KMS-11 (cell line): ENCODE measurements around the gene PRKCE.

Source experiments
- H2AFZ ChIP-seq: fragments of 200-600 bp; sonication (generic); 2 replicates; pipeline ENCODE4 v1.6.1; 2016; ENCODE audit warnings: antibody characterized with exemption, mixed run types, low read depth
- H3K27ac ChIP-seq: fragments of 200-600 bp; sonication (generic); 2 replicates; pipeline ENCODE4 v1.6.1; 2016; ENCODE audit warnings: mild to moderate bottlenecking, mixed run types
- H3K27me3 ChIP-seq: fragments of 200-600 bp; sonication (generic); 2 replicates; pipeline ENCODE4 v1.6.1; 2017; ENCODE audit warnings: mild to moderate bottlenecking, low read depth, mixed run types, moderate library complexity; ENCODE audit not compliant: insufficient read depth
- H3K36me3 ChIP-seq: fragments of 200-600 bp; sonication (generic); 2 replicates; pipeline ENCODE4 v1.6.1; 2017; ENCODE audit warnings: mild to moderate bottlenecking, mixed run types; ENCODE audit not compliant: insufficient read depth
- H3K4me1 ChIP-seq: fragments of 200-600 bp; sonication (generic); 2 replicates; pipeline ENCODE4 v1.6.1; 2016; ENCODE audit warnings: mild to moderate bottlenecking, low read depth, mixed run types; ENCODE audit not compliant: poor library complexity, severe bottlenecking
- H3K4me2 ChIP-seq: fragments of 200-600 bp; sonication (generic); 2 replicates; pipeline ENCODE4 v1.7.0; 2016; ENCODE audit warnings: mild to moderate bottlenecking, mixed run types
- H3K4me3 ChIP-seq: fragments of 200-600 bp; sonication (generic); IDR thresholded peaks from 2 replicates; pipeline ENCODE4 v1.6.1; 2017; ENCODE audit warnings: low read depth, low read length, mixed read lengths; ENCODE audit not compliant: insufficient read depth
- H3K79me2 ChIP-seq: fragments of 200-600 bp; sonication (generic); 2 replicates; pipeline ENCODE4 v1.6.1; 2016; ENCODE audit warnings: low read depth, mixed run types; ENCODE audit not compliant: insufficient read depth
- H3K9ac ChIP-seq: fragments of 200-600 bp; sonication (generic); 2 replicates; pipeline ENCODE4 v1.6.1; 2016; ENCODE audit warnings: mild to moderate bottlenecking, mixed run types
- H4K20me1 ChIP-seq: fragments of 200-600 bp; sonication (generic); 2 replicates; pipeline ENCODE4 v1.6.1; 2016; ENCODE audit warnings: mild to moderate bottlenecking, mixed run types; ENCODE audit not compliant: insufficient read depth
- TF ChIP-seq, protein P1 (sequence below): fragments of 200-600 bp; sonication (generic); conservative IDR thresholded peaks from 2 replicates; pipeline ENCODE4 v1.6.1; 2017; ENCODE audit warnings: low read depth, mild to moderate bottlenecking, antibody characterized with exemption, low read length, moderate library complexity, mixed read lengths

Gene PRKCE

DNA sequence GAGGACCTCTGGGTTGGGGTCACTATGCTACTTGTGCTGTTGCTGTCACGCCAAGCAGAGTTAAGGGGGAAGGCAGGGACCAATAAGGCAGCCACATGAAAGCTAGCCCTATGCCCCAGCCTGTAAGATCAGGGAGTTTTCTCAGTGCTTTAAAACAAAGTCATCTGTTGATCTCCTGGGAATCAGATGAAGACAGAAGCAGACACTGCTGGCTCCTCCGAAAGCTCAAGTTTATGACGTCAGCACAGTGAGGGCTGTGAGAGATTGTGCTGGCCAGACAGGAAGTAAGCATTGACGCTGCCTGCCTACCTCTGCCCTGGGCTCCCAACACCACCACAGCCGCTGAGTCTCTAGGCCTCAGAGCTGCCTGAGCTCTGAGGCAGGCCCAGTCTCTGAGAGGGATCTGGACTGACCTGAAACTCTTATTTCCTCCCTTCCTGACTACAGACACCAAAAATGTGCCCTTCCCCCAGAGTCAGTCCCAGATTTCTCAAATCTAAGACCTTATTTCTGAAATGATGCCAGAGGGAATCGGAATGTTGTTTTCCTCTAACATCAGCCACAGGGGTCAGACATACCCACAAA lies 527.7 kb downstream of the PRKCE start:
- Histone ChIP-seq H4K20me1 (no peaks in the 10 kb centered on the region), H3K9ac (no peak overlapping the region), H3K79me2 (no peaks in the 10 kb centered on the region), H3K4me1 (no peaks in the 10 kb centered on the region), H2AFZ (no peak overlapping the region), H3K27ac (no peak overlapping the region), H3K4me3 (no peak overlapping the region), H3K27me3 (no peaks in the 10 kb centered on the region), H3K36me3 (no peaks in the 10 kb centered on the region), H3K4me2 (no peak overlapping the region)
- TF ChIP-seq, protein P1, sequence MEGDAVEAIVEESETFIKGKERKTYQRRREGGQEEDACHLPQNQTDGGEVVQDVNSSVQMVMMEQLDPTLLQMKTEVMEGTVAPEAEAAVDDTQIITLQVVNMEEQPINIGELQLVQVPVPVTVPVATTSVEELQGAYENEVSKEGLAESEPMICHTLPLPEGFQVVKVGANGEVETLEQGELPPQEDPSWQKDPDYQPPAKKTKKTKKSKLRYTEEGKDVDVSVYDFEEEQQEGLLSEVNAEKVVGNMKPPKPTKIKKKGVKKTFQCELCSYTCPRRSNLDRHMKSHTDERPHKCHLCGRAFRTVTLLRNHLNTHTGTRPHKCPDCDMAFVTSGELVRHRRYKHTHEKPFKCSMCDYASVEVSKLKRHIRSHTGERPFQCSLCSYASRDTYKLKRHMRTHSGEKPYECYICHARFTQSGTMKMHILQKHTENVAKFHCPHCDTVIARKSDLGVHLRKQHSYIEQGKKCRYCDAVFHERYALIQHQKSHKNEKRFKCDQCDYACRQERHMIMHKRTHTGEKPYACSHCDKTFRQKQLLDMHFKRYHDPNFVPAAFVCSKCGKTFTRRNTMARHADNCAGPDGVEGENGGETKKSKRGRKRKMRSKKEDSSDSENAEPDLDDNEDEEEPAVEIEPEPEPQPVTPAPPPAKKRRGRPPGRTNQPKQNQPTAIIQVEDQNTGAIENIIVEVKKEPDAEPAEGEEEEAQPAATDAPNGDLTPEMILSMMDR: no peak

DNA sequence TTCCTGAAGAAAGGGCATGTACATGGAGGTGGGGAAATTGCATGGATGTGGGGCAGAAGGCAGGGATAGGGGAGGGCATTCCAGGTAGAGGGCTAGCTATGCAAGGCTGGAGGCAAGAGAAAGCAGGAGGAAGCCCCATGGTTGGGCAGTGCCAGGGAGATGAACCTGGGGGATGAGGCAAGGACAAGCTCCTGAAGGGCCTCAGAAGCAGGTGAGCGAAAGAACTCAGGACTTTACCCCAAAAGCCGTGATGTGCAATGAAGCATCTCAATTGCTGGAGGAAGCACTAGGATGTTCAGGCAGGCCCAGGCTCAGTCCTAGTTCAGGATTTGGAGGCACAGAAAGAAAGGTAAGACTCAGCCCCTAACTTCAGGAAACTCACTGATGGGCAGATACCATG lies 528.7 kb downstream of the PRKCE start:
- Histone ChIP-seq H4K20me1 (no peaks in the 10 kb centered on the region), H3K27me3 (no peaks in the 10 kb centered on the region), H3K27ac (no peak overlapping the region), H3K4me3 (no peak overlapping the region), H3K4me1 (no peaks in the 10 kb centered on the region), H3K36me3 (no peaks in the 10 kb centered on the region), H2AFZ (no peak overlapping the region), H3K4me2 (no peak overlapping the region), H3K9ac (no peak overlapping the region), H3K79me2 (no peaks in the 10 kb centered on the region)
- TF ChIP-seq, protein P1: no peak

DNA sequence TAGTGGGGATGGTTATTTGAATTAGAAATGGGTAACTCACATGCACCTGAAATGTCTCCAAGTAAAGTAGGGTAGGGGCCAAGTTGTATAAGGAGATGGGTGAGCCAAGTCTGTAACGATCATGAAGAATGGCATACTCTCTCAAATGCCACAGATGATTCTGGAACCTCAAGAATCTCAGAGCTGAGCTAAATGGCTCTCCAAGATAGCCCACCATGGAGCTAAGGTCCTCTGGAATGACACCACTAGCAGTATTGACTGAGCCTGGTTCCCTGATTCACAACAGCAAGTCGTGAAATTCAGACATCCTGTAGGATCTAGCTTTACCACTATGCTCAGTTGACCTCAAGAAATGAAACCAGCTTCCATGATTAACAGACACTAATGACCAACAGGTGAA lies 529.8 kb downstream of the PRKCE start:
- Histone ChIP-seq H3K4me1 (peaks cover 2% of the 10 kb centered on the region), H4K20me1 (no peaks in the 10 kb centered on the region), H3K4me2 (no peak overlapping the region), H3K36me3 (no peaks in the 10 kb centered on the region), H3K9ac (no peak overlapping the region), H3K27ac (no peak overlapping the region), H2AFZ (no peak overlapping the region), H3K27me3 (no peaks in the 10 kb centered on the region), H3K79me2 (no peaks in the 10 kb centered on the region), H3K4me3 (no peak overlapping the region)
- TF ChIP-seq, protein P1: no peak

DNA sequence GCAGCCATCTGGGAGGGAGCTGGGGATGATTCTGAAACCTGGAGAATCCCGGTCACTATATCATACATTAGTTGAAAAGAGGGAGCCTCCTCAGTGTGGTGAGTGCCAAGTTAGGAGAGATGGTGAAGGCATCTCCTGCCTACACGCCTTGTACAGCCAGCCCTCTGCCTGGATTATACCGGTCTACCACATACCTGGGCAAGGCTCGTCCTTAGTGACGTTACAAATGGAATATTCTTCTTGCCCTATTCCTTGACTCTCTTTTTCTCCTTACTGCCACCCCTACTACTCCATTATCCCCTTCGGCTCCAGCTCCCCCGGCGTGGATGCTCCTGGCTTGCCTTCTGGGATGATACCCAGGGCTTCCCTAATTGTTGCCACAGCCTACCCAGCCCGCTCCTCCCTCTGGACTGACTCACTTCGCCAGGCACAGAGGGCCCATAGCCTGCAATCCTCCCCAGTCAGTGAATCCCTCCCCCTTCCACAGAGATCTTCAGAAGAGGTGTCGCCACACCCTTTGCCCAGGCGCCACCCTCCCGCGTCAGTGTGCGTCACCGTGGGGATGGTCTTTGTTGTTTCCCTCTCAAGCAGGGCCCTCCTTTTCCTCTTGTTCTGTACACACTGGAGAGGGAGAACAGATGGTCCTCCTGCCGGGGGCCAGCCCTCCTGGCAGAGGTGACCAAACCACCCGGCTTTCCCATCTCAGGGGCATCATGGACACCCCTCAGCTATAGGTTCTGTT lies 530.5 kb downstream of the PRKCE start:
- no peak overlapping the region for H3K4me2 ChIP-seq
- H2AFZ ChIP-seq: no peak overlapping the region
- no peaks in the 10 kb centered on the region for H3K36me3 ChIP-seq
- H3K4me3 ChIP-seq: no peak overlapping the region
- H3K9ac ChIP-seq: no peak overlapping the region
- no peaks in the 10 kb centered on the region for H4K20me1 ChIP-seq
- TF ChIP-seq, protein P1: no peak
- no peaks in the 10 kb centered on the region for H3K27me3 ChIP-seq
- H3K4me1 ChIP-seq: peaks cover 8% of the 10 kb centered on the region
- no peak overlapping the region for H3K27ac ChIP-seq
- H3K79me2 ChIP-seq: no peaks in the 10 kb centered on the region
